ENCODE results near the gene MAMLD1. TPM values are rescaled to one million over a fixed set of nuclear protein-coding genes. Genes with fewer than 3 reads are reported as not detected.

The MAMLD1 gene
- total RNA-seq, 2 donors from 2014 or later, result 0.44 to 0.68 TPM

DNA sequence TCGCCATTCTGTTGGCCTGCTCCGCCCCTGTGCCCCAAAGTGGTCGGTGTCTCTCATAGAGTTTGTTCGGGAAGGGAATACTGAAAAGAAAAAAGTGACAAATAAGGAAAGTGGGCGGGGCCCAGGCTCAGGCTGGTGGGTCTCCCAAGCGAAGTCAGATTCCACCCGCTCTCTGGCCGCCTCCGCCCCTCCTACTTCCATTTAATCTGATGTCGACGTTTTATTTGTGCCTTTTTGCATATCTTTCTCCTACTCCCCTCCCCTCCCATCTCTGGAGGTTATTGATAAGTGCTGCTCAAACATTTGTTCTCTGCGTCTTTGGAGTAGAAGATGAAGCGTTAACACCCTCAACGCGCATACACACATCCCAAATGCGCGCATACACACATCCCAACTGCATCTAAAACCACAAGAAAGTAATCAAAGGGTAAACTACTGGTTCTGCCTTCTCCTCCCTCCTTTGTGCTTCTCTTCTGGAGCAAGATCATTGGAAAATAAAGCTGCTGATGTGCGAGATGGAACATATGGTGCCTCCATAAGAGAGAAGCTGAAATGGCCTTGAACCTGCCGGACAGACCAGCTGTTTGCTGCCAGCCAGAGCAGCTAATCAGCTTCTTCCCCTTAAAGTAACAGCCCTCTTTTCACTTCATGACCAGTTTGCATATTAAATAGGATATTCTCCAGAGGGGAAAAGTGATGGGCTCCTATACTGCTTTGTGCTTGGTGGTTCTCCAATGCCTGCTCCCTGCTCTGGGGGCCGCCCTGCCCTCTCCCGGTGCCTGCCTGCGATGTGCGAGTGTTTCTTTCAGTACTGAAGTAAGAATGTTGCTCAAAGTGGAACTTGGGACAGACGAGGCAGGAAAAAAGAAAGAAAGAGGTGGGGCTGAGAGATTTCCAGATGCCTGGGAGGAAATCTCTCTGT is 3.1 kb downstream of the MAMLD1 start:
- peak; percentile 71 for DNase-seq
- Histone ChIP-seq H3K4me3 (ENCODE audit: low read length) (peak overlapping the region; percentile 74), H3K9me3 (ENCODE audit: control insufficient read depth, low read length) (no peaks in the 10 kb centered on the region), H3K36me3 (ENCODE audit: control insufficient read depth, insufficient read depth, low read length) (no peaks in the 10 kb centered on the region), H3K4me1 (ENCODE audit: control insufficient read depth, insufficient read depth, low read length) (no peaks in the 10 kb centered on the region), H3K27me3 (ENCODE audit: control insufficient read depth, insufficient read depth, low read length, poor library complexity, severe bottlenecking) (peaks cover 40% of the 10 kb centered on the region), H3K9ac (ENCODE audit: extremely low read depth, low read length, poor library complexity, severe bottlenecking) (no peak overlapping the region), H3K27ac (ENCODE audit: low read depth, low read length) (peak overlapping the region; percentile 83)
- Mint-ChIP-seq H3K27ac (no peak overlapping the region), H3K4me3 (peak overlapping the region; percentile 54), H3K9me3 (peaks cover 43% of the 10 kb centered on the region), H3K36me3 (ENCODE audit: low read depth) (no peaks in the 10 kb centered on the region), H3K27me3 (ENCODE audit: insufficient read depth) (peaks cover 47% of the 10 kb centered on the region), H3K4me1 (peaks cover 13% of the 10 kb centered on the region)
- WGBS, 2 experiments (ENCODE audit: insufficient coverage in 1 of 2, insufficient read length in 1 of 2), result 6 to 11% methylated on average over 3 to 24 of the region's 24 CpGs
- TF ChIP-seq, protein P1, sequence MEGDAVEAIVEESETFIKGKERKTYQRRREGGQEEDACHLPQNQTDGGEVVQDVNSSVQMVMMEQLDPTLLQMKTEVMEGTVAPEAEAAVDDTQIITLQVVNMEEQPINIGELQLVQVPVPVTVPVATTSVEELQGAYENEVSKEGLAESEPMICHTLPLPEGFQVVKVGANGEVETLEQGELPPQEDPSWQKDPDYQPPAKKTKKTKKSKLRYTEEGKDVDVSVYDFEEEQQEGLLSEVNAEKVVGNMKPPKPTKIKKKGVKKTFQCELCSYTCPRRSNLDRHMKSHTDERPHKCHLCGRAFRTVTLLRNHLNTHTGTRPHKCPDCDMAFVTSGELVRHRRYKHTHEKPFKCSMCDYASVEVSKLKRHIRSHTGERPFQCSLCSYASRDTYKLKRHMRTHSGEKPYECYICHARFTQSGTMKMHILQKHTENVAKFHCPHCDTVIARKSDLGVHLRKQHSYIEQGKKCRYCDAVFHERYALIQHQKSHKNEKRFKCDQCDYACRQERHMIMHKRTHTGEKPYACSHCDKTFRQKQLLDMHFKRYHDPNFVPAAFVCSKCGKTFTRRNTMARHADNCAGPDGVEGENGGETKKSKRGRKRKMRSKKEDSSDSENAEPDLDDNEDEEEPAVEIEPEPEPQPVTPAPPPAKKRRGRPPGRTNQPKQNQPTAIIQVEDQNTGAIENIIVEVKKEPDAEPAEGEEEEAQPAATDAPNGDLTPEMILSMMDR (conservative IDR thresholded peaks at IDR 0.05), result peak; percentile 34

DNA sequence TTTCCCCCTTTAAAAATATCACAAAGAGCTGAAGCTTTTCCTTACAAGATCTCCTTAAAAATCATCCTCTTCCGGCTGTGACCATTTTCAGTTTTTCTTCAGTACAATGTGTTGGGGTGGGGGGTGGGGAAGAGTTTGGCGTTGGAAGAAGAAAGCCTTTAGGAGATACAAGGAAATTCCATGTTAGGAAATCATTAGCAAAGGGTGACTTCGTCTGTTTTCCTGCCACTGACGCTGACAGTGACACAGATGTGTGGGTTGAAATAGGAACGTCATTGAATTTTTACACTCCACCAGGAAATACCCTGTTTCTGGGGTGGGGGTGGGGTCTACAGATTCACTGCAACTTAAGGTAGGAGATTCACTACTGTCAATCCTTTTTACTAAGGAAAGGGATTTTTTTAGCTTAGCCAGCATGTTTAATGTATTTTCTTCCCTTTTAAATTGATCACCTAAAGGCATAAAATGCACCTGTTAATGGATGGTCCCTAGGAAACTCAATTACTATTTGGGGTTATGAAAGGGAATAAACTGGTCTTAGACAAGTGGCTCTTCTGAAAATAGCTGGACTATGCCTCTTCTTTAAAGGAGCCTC is 3.9 kb downstream of the MAMLD1 start:
- no peak overlapping the region for H3K9ac ChIP-seq (ENCODE audit: extremely low read depth, low read length, poor library complexity, severe bottlenecking)
- peaks cover 10% of the 10 kb centered on the region for H3K4me1 Mint-ChIP-seq
- H3K27me3 ChIP-seq (ENCODE audit: control insufficient read depth, insufficient read depth, low read length, poor library complexity, severe bottlenecking), result peaks cover 32% of the 10 kb centered on the region
- H3K9me3 Mint-ChIP-seq, result peaks cover 44% of the 10 kb centered on the region
- H3K36me3 Mint-ChIP-seq (ENCODE audit: low read depth), result no peaks in the 10 kb centered on the region
- H3K36me3 ChIP-seq (ENCODE audit: control insufficient read depth, insufficient read depth, low read length), result no peaks in the 10 kb centered on the region
- H3K27me3 Mint-ChIP-seq (ENCODE audit: insufficient read depth), result peaks cover 42% of the 10 kb centered on the region
- no peaks in the 10 kb centered on the region for H3K9me3 ChIP-seq (ENCODE audit: control insufficient read depth, low read length)
- TF ChIP-seq, protein P1 (conservative IDR thresholded peaks at IDR 0.05), result no peak
- DNase-seq, result no peak
- 6% methylated on average over 3 of the region's 5 CpGs; no CpG with 5 or more reads in 1 of the 2 experiments for WGBS, 2 experiments (ENCODE audit: insufficient coverage in 1 of 2, insufficient read length in 1 of 2)
- H3K4me3 Mint-ChIP-seq, result peak overlapping the region; percentile 54
- H3K4me1 ChIP-seq (ENCODE audit: control insufficient read depth, insufficient read depth, low read length), result no peaks in the 10 kb centered on the region
- no peak overlapping the region for H3K27ac ChIP-seq (ENCODE audit: low read depth, low read length)
- H3K27ac Mint-ChIP-seq, result no peak overlapping the region
- peak overlapping the region; percentile 74 for H3K4me3 ChIP-seq (ENCODE audit: low read length)

DNA sequence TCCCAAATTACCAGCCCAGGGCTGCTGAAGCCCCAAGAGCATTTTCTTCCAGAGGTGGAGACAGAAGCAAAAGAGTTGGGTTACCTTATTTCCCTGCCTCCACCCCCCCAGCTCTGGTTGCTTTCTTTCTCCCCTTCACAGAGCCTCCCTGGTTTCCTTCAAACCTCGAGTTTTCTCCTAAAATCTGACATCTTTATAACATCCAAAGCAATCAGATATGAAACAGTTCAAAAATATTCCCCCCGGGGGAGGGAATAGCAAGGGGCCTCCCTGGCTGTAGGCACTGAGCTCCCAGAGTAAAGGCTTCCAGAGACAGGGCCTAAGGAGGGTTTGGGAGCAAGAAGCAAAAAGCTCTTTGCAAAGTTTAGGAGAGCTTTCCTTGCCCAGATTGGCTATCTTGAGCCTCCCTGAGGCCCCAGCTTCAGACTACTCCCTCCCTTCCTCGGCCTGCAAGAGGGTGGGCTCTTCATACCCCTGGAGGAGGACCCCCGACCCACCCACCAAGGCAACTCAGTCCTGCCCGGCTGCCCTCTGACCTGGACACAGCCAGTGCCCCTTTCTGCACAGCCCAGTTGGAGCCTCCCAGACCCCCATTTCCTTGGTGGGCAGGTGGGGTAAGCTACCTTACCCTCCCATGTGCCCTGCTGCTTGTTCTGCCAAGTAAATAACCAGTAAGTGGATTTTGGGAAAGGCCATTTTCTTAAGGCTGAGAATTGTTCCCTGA is 7.6 kb downstream of the MAMLD1 start:
- Mint-ChIP-seq H3K27ac (no peak overlapping the region), H3K4me1 (peaks cover 10% of the 10 kb centered on the region), H3K36me3 (ENCODE audit: low read depth) (no peaks in the 10 kb centered on the region), H3K4me3 (no peak overlapping the region), H3K27me3 (ENCODE audit: insufficient read depth) (peaks cover 35% of the 10 kb centered on the region), H3K9me3 (peaks cover 66% of the 10 kb centered on the region)
- Histone ChIP-seq H3K9me3 (ENCODE audit: control insufficient read depth, low read length) (no peaks in the 10 kb centered on the region), H3K36me3 (ENCODE audit: control insufficient read depth, insufficient read depth, low read length) (no peaks in the 10 kb centered on the region), H3K4me3 (ENCODE audit: low read length) (no peak overlapping the region), H3K27ac (ENCODE audit: low read depth, low read length) (no peak overlapping the region), H3K9ac (ENCODE audit: extremely low read depth, low read length, poor library complexity, severe bottlenecking) (no peak overlapping the region), H3K4me1 (ENCODE audit: control insufficient read depth, insufficient read depth, low read length) (no peaks in the 10 kb centered on the region), H3K27me3 (ENCODE audit: control insufficient read depth, insufficient read depth, low read length, poor library complexity, severe bottlenecking) (peaks cover 7% of the 10 kb centered on the region)
- 90% methylated on average over 5 of the region's 5 CpGs; no CpG with 5 or more reads in 1 of the 2 experiments for WGBS, 2 experiments (ENCODE audit: insufficient coverage in 1 of 2, insufficient read length in 1 of 2)
- TF ChIP-seq, protein P1 (conservative IDR thresholded peaks at IDR 0.05), result no peak
- DNase-seq, result no peak

Data from endodermal cell (in vitro differentiated cells).